Measurements from ENCODE around the gene NOL9.

- TF ChIP-seq CTCF (IDR thresholded peaks at IDR 0.05; ENCODE audit: insufficient read depth, low read length) (no peak), POLR2AphosphoS5 (IDR thresholded peaks at IDR 0.05; ENCODE audit: low read depth) (no peak), REST (IDR thresholded peaks at IDR 0.05; ENCODE audit: insufficient replicate concordance, low read depth) (no peak), GABPA (IDR thresholded peaks at IDR 0.05; ENCODE audit: low read depth) (no peak)
These were observed 79.5 kb downstream of the NOL9 start for GRCh38 chr1:6474815-6475282.
